Thyroid gland (tissue), 4 donors: Measurements from ENCODE around the gene PPP5C. TPM values are rescaled to one million over a fixed set of nuclear protein-coding genes. Genes with fewer than 3 reads are reported as not detected.

Experiments
- DNase-seq, 2 donors: peaks; one replicate each; pipeline ENCODE4 v3.0.0-alpha.2; 2019
- H3K27ac ChIP-seq, 3 donors: fragments of 200-600 bp; sonication (generic); 1 replicate in 2 of 3; 2 replicates in 1 of 3; pipeline ENCODE4 v1.5.1; 2016 to 2019; ENCODE audit warnings: mild to moderate bottlenecking in 1 of 3, moderate library complexity in 1 of 3
- H3K27me3 ChIP-seq: fragments of 200-600 bp; sonication (generic); one replicate; pipeline ENCODE4 v1.5.1; 2019
- H3K36me3 ChIP-seq, 2 donors: fragments of 200-600 bp; sonication (generic); one replicate each; pipeline ENCODE4 v1.5.1; 2016 to 2019
- H3K4me1 ChIP-seq, 2 donors: fragments of 200-600 bp; sonication (generic); one replicate each; pipeline ENCODE4 v1.5.1; 2017 to 2019
- H3K4me3 ChIP-seq, 3 donors: fragments of 200-600 bp; sonication (generic); replicated peaks in 1 of 3; 1 replicate in 2 of 3; 2 replicates in 1 of 3; pipeline ENCODE4 v1.5.1; 2016; ENCODE audit warnings: mild to moderate bottlenecking in 1 of 3
- H3K9me3 ChIP-seq: fragments of 200-600 bp; sonication (generic); one replicate; pipeline ENCODE4 v1.5.1; 2017
- POLR2A ChIP-seq, 2 donors: fragments of 450-650 bp; IDR thresholded peaks; one replicate each; pipeline ENCODE4 v1.6.1; 2017; ENCODE audit warnings: antibody characterized with exemption in 2 of 2, mild to moderate bottlenecking in 2 of 2, moderate library complexity in 1 of 2
- WGBS, 2 donors: methylation state at CpG; one replicate each; pipeline ENCODE4 v1.1.5; 2017; 5-methylcytosine and 5-hydroxymethylcytosine counted together
- intact Hi-C: fragments of 100-400 bp; cut with DNase I; formaldehyde crosslinking; loops from one replicate; pipeline ENCODE4 v1.15.1; 2023
- total RNA-seq, 4 donors: library from RNA; depleted of rRNA; stranded (reverse); fragments of >200 nt; gene quantifications; one replicate each; pipeline ENCODE4 v1.2.3, GENCODE V29; 2016
- TF ChIP-seq, protein P1 (sequence below), 6 experiments: fragments of 200-600 bp in 3 of 6; fragments of 450-650 bp in 3 of 6; sonication (generic) in 3 of 6; IDR thresholded peaks; one replicate each; pipeline ENCODE4 v1.5.1; 2016 to 2019; ENCODE audit warnings: antibody characterized with exemption in 6 of 6, mild to moderate bottlenecking in 2 of 6, inconsistent platforms in 1 of 6, moderate library complexity in 1 of 6

PPP5C gene
- total RNA-seq, 4 donors from 2014 or later = 63.3 to 112 (median 80.7) TPM

DNA sequence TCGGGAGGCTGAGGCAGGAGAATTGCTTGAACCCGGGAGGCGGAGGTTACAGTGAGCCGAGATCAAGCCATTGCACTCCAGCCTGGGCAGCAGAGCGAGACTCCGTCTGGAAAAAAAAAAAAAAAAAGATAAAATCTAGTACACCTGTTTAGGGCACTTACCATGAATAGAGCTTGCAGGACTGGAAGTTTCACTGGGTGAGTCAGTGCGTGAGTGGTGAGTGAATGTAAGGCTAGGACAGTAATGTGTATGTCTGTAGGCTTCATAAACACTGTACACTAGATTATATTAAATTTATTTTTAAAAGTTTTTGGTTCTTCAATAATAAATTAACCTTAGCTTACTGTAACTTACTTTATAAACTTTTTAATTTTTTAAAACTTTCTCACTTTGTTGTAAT lies 22.9 kb downstream of the PPP5C start:
- Histone ChIP-seq H3K27me3 (no peaks in the 10 kb centered on the region), H3K27ac (no peak overlapping the region), H3K4me1 (peaks cover 23 to 28% of the 10 kb centered on the region in 2 donors), H3K36me3 (peaks cover 4 to 5% of the 10 kb centered on the region in 2 donors), H3K9me3 (no peaks in the 10 kb centered on the region), H3K4me3 (no peak overlapping the region)
- DNase-seq = no peak
- intact Hi-C loops = loop anchor here (2.0 kb wide), 1 partner anchor 21 kb away; no protein-coding TSS in a partner anchor
- 80 to 82% methylated on average over 7 of the region's 7 CpGs for WGBS, 2 donors
- TF ChIP-seq, protein P1, sequence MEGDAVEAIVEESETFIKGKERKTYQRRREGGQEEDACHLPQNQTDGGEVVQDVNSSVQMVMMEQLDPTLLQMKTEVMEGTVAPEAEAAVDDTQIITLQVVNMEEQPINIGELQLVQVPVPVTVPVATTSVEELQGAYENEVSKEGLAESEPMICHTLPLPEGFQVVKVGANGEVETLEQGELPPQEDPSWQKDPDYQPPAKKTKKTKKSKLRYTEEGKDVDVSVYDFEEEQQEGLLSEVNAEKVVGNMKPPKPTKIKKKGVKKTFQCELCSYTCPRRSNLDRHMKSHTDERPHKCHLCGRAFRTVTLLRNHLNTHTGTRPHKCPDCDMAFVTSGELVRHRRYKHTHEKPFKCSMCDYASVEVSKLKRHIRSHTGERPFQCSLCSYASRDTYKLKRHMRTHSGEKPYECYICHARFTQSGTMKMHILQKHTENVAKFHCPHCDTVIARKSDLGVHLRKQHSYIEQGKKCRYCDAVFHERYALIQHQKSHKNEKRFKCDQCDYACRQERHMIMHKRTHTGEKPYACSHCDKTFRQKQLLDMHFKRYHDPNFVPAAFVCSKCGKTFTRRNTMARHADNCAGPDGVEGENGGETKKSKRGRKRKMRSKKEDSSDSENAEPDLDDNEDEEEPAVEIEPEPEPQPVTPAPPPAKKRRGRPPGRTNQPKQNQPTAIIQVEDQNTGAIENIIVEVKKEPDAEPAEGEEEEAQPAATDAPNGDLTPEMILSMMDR (IDR thresholded peaks at IDR 0.05) = no peak
- no peak for TF ChIP-seq POLR2A (IDR thresholded peaks at IDR 0.05)

DNA sequence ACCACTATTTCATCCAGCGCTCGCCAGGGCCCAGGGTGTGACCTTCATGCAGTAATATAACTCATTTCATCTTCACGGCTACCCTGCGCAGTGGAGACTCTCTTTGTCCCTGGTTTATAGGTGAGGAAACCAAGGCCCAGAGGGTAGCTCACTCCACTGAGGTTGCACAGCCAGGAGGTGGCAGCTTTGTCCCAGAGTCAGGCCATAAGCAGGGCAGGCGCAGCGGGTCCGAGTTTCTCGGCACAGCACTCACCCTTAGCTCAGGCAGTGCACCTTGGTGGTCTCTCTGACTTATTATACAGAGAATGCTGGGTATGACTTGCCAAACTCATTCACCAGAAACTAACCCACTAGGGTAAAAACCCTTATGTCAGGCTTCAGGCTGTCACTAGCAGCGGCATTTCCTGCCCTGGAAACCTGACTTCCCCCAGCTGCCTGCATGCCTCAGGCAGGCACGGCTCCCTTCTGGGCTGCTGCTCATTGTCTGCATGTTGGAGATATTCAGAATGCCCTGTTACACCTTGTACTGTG lies 24.5 kb downstream of the PPP5C start:
- intact Hi-C loops = no loop called here
- 81 to 90% methylated on average over 8 to 10 of the region's 10 CpGs for WGBS, 2 donors

DNA sequence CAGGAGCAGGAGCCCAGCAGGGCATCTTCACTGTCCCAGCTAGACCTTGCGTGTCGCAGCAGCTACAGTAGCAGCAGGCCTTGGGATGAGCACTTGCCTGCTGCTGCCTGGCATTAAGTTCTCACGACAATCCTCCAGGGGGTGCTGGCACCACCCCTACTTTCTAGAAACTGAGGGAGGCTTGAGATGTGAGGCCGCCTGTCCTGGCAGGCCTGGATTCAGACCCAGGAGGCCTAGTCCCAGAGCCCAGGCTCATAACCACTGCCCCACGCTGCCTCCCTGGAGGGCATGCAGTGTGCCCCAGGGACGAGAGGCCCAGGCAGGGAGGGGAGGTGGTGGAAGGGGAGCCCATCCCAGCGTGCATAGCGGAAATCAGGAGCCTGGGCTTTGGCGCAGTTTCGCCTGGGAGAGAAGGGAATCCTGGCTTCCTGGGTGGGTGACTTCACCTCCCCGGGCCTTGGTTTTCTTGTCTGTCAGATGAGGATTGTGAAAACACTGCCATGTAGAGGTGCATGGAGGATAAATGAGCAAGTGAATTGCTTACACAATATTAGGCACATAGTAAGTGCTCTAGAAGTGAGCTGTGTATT lies 26.1 kb downstream of the PPP5C start:
- intact Hi-C loops = no loop called here
- 71 to 75% methylated on average over 9 to 11 of the region's 11 CpGs for WGBS, 2 donors
- Histone ChIP-seq H3K27ac (peak overlapping the region; percentile 59 to 74 (median 71)), H3K27me3 (no peaks in the 10 kb centered on the region), H3K9me3 (no peaks in the 10 kb centered on the region), H3K4me1 (peaks cover 23 to 43% of the 10 kb centered on the region in 2 donors), H3K36me3 (peaks cover 5 to 14% of the 10 kb centered on the region in 2 donors), H3K4me3 (no peak overlapping the region)
- DNase-seq = peak; percentile 28 to 30
- TF ChIP-seq, protein P1 (IDR thresholded peaks at IDR 0.05) = no peak
- TF ChIP-seq POLR2A (IDR thresholded peaks at IDR 0.05) = no peak

More for the DNA sequence above, 24.5 kb downstream of the PPP5C start:
- peaks cover 23 to 34% of the 10 kb centered on the region in 2 donors for H3K4me1 ChIP-seq
- H3K36me3 ChIP-seq = peaks cover 1 to 7% of the 10 kb centered on the region in 2 donors
- no peak overlapping the region for H3K4me3 ChIP-seq
- TF ChIP-seq, protein P1 (IDR thresholded peaks at IDR 0.05) = no peak
- no peak for TF ChIP-seq POLR2A (IDR thresholded peaks at IDR 0.05)
- H3K27ac ChIP-seq = peak overlapping the region in 1 of 3 donors; percentile 59
- no peaks in the 10 kb centered on the region for H3K27me3 ChIP-seq
- H3K9me3 ChIP-seq = no peaks in the 10 kb centered on the region
- DNase-seq = no peak

DNA sequence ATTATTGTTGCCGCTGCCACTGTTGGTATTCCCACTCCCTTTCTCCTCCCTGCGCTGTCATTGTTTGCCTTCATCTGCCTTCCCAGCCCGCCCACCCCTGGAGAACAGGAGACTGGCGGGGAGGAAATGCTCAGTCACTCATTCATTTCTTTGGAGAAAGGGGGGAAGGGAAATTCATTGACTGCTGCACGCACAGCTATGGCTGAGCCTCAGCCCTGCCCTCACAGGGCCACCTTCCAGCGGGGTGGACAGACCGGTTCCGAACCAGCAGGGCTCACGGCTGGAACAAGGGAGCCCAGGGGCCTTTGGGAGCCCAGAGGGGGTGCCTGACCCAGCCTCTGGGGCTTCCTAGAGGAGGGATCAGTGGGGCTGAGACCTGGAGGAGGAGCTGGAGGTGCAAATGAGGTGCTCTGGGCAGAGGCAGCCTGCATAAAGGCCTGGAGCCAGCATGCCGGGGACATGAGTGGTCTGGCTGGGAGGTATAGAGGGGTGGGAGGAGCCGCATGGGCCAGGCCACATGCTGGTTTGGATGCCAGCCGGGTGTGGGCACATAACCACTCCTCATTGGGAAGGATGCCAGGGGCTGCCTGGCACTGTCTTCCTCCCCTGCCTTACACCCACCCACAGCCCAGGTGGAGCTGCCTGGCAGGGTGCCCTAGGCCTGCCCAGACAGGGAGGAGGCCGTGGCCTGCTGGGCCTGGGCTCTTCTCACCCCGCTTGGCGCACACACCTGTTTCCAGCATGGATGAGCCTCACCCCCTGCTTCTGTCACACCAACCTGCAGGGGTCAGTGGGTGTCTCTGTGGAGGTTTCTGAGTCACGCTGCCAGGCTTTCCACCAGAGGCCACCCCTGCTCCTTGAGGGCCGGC lies 26.8 kb downstream of the PPP5C start:
- Histone ChIP-seq H3K4me1 (peaks cover 27 to 48% of the 10 kb centered on the region in 2 donors), H3K36me3 (peaks cover 5 to 12% of the 10 kb centered on the region in 2 donors), H3K4me3 (no peak overlapping the region), H3K9me3 (no peaks in the 10 kb centered on the region), H3K27me3 (no peaks in the 10 kb centered on the region), H3K27ac (peak overlapping the region; percentile 59 to 74 (median 71))
- intact Hi-C loops = no loop called here
- DNase-seq = peak; percentile 100
- peak in 1 of 2 donors; percentile 36 for TF ChIP-seq POLR2A (IDR thresholded peaks at IDR 0.05)
- TF ChIP-seq, protein P1 (IDR thresholded peaks at IDR 0.05) = peak in 1 of 6 experiments; percentile 18
- WGBS, 2 donors = 17 to 24% methylated on average over 14 to 15 of the region's 17 CpGs
